ENCODE results near the gene CHFR.
"Not testable (repeated sequence)": the region's sequence is repeated elsewhere in the genome, so short reads cannot be mapped to it uniquely, and the experiment has no call there.

CHFR gene

GRCh38 chr12:132886529-132887477, 602 bp downstream of the CHFR start:
- Mint-ChIP-seq H3K36me3 (ENCODE audit: low read depth) (peaks cover 57% of the 10 kb centered on the region), H3K4me1 (peaks cover 5% of the 10 kb centered on the region), H3K9me3 (peaks cover 39% of the 10 kb centered on the region), H3K4me3 (peak overlapping the region; percentile 85 to 100 (median 98)), H3K27me3 (ENCODE audit: low read depth) (peaks cover 21% of the 10 kb centered on the region), H3K27ac (peak overlapping the region in 2 of 3 experiments; percentile 46 to 99)
- TF ChIP-seq, protein P1, sequence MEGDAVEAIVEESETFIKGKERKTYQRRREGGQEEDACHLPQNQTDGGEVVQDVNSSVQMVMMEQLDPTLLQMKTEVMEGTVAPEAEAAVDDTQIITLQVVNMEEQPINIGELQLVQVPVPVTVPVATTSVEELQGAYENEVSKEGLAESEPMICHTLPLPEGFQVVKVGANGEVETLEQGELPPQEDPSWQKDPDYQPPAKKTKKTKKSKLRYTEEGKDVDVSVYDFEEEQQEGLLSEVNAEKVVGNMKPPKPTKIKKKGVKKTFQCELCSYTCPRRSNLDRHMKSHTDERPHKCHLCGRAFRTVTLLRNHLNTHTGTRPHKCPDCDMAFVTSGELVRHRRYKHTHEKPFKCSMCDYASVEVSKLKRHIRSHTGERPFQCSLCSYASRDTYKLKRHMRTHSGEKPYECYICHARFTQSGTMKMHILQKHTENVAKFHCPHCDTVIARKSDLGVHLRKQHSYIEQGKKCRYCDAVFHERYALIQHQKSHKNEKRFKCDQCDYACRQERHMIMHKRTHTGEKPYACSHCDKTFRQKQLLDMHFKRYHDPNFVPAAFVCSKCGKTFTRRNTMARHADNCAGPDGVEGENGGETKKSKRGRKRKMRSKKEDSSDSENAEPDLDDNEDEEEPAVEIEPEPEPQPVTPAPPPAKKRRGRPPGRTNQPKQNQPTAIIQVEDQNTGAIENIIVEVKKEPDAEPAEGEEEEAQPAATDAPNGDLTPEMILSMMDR (IDR thresholded peaks at IDR 0.05; ENCODE audit: unreplicated experiment in 3 of 3) = no peak

GRCh38 chr12:132881818-132882217, 5.6 kb downstream of the CHFR start:
- H3K36me3 Mint-ChIP-seq (ENCODE audit: low read depth) = peaks cover 56% of the 10 kb centered on the region
- H3K4me3 Mint-ChIP-seq = no peak overlapping the region
- peaks cover 10% of the 10 kb centered on the region for H3K9me3 Mint-ChIP-seq
- H3K27ac Mint-ChIP-seq = peak overlapping the region in 1 of 3 experiments; percentile 8
- no peaks in the 10 kb centered on the region for H3K4me1 Mint-ChIP-seq
- TF ChIP-seq, protein P1 (IDR thresholded peaks at IDR 0.05; ENCODE audit: unreplicated experiment in 3 of 3) = no peak
- H3K27me3 Mint-ChIP-seq (ENCODE audit: low read depth) = no peaks in the 10 kb centered on the region

GRCh38 chr12:132874620-132875019, 12.8 kb downstream of the CHFR start:
- H3K27ac Mint-ChIP-seq, H3K4me3 Mint-ChIP-seq: not testable (repeated sequence)

DNA sequence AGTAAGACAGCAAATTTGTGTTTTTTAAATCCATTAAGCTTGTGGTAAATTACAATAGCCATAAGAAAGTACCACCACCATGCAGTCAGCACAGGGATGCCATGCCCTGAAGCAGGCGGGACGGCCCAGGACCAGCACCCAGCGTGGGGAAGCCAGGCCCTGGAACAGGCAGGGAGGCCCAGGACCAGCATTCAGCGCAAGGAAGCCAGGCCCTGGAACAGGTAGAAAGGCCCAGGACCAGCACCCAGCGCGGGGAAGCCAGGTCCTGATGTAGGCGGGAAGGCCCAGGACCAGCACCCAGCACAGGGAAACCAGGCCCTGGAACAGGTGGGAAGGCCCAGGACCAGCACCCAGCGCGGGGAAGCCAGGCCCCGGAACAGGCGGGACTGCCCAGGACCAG, 13.2 kb downstream of the CHFR start:
- H3K27me3 Mint-ChIP-seq (ENCODE audit: low read depth) = no peaks in the 10 kb centered on the region
- peaks cover 43% of the 10 kb centered on the region for H3K36me3 Mint-ChIP-seq (ENCODE audit: low read depth)
- H3K4me3 Mint-ChIP-seq = no peak overlapping the region
- TF ChIP-seq, protein P1 (IDR thresholded peaks at IDR 0.05; ENCODE audit: unreplicated experiment in 3 of 3) = no peak
- H3K27ac Mint-ChIP-seq = no peak overlapping the region
- H3K9me3 Mint-ChIP-seq = no peaks in the 10 kb centered on the region
- no peaks in the 10 kb centered on the region for H3K4me1 Mint-ChIP-seq

More at GRCh38 chr12:132874620-132875019, 12.8 kb downstream of the CHFR start:
- not testable (repeated sequence) for H3K27me3 Mint-ChIP-seq (ENCODE audit: low read depth); H3K9me3 Mint-ChIP-seq; H3K4me1 Mint-ChIP-seq
- H3K36me3 Mint-ChIP-seq (ENCODE audit: low read depth) = peaks cover 41% of the 10 kb centered on the region

DNA sequence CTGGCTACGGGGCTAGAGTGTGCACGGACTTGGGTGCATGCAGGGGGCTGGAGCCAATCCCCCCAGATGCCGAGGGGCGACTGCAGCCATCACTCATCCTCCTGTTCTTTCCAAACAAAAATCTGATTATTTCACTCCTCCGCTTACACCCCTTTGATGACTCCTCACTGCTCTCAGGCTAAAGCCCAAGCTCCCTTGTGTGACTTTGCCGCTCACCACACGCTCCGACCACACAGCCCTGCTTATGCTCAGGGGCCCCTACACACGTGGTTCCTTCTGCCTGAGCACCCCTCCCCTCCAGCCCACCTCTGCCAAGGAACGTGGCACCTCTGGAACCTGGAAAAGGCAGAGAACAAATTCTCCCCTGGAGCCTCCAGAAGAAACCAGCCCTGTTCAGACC, 13.7 kb downstream of the CHFR start:
- H3K4me1 Mint-ChIP-seq = no peaks in the 10 kb centered on the region
- TF ChIP-seq, protein P1 (IDR thresholded peaks at IDR 0.05; ENCODE audit: unreplicated experiment in 3 of 3) = no peak
- H3K36me3 Mint-ChIP-seq (ENCODE audit: low read depth) = peaks cover 45% of the 10 kb centered on the region
- no peak overlapping the region for H3K27ac Mint-ChIP-seq
- no peak overlapping the region for H3K4me3 Mint-ChIP-seq
- H3K27me3 Mint-ChIP-seq (ENCODE audit: low read depth) = no peaks in the 10 kb centered on the region
- no peaks in the 10 kb centered on the region for H3K9me3 Mint-ChIP-seq

- TF ChIP-seq, protein P1 (IDR thresholded peaks at IDR 0.05; ENCODE audit: unreplicated experiment in 3 of 3) = no peak
- Mint-ChIP-seq H3K27ac (no peak overlapping the region), H3K4me3 (no peak overlapping the region), H3K36me3 (ENCODE audit: low read depth) (peaks cover 46% of the 10 kb centered on the region), H3K4me1 (no peaks in the 10 kb centered on the region), H3K9me3 (no peaks in the 10 kb centered on the region), H3K27me3 (ENCODE audit: low read depth) (no peaks in the 10 kb centered on the region)
These were observed 14.4 kb downstream of the CHFR start for GRCh38 chr12:132872975-132873421.

Data from nephron (organoid).